ENCODE measurements around the gene YEATS2.

The YEATS2 gene

GRCh38 chr3:183764847-183765731, 67.5 kb downstream of the YEATS2 start:
- TF ChIP-seq REST (IDR thresholded peaks at IDR 0.05; ENCODE audit: insufficient read depth in 1 of 2, low read depth in 2 of 2, low read length in 2 of 2), result no peak
- no peak for TF ChIP-seq FOXP2 (optimal IDR thresholded peaks at IDR 0.05; ENCODE audit: borderline replicate concordance, extremely low read depth, extremely low read length, insufficient read depth)
- TF ChIP-seq POLR2AphosphoS5 (IDR thresholded peaks at IDR 0.05; ENCODE audit: low read depth, low read length), result no peak
- no peak for TF ChIP-seq SIN3A (IDR thresholded peaks at IDR 0.05; ENCODE audit: borderline replicate concordance, insufficient read depth, low read length)
- no peak for TF ChIP-seq TAF1 (IDR thresholded peaks at IDR 0.05; ENCODE audit: borderline replicate concordance, insufficient read depth, low read length)

DNA sequence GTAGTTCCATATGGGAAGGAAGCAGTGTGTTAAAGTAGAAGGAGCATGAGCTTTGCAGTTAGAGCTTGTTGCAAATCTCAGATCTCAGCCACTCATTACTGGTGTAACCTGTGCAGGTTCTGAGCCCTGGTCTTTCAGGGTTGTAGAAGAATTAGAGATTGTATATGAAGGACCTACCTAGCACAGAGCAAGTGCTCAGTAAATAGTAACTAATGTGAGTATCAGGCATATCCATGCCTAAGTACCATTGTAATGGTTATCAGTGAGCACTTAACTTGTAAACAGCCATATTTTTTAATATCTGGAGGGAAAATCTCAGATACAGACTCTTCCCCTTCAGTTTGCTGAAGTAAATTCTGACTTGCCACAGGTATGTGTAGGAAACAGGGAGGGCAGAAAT, 68.5 kb downstream of the YEATS2 start:
- TF ChIP-seq POLR2AphosphoS5 (IDR thresholded peaks at IDR 0.05; ENCODE audit: low read depth, low read length), result no peak

DNA sequence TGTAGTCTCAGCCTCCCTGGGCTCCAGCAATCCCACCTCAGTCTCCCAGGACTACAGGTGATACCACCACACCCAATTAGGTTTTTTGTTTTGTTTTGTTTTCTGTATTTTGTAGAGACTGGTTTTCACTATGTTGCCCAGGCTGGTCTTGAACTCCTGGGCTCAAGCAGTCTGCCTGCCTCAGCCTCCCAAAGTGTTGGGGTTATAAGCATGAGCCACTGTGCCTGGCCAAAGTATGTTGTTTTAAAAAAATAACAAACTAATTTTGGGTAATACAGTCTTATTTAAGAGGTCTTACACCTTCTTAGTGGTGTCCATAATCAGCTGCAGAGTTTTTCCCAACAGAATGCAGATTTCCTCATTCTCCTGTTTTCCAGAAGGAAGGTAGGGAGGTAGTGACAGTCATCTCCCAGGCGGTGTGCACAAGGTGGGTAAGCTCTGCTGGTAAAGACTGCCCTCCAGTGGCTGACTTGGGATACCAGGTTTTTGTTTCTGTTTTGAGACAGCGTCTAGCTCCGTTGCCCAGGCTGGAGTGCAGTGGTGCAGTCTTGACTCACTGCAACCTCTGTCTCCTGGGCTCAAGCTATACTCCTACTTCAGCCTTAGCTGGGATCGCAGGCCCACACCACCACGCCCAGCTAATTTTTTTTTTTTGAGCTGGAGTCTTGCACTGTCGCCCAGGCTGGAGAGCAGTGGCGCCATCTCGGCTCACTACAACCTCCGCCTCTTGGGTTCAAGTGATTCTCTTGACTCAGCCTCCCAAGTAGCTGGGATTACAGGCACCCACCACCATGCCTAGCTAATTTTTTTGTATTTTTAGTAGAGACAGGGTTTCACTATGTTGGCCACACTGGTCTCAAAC, 69.4 kb downstream of the YEATS2 start:
- TF ChIP-seq POLR2AphosphoS5 (IDR thresholded peaks at IDR 0.05; ENCODE audit: low read depth, low read length) (no peak), FOXP2 (optimal IDR thresholded peaks at IDR 0.05; ENCODE audit: borderline replicate concordance, extremely low read depth, extremely low read length, insufficient read depth) (no peak)

DNA sequence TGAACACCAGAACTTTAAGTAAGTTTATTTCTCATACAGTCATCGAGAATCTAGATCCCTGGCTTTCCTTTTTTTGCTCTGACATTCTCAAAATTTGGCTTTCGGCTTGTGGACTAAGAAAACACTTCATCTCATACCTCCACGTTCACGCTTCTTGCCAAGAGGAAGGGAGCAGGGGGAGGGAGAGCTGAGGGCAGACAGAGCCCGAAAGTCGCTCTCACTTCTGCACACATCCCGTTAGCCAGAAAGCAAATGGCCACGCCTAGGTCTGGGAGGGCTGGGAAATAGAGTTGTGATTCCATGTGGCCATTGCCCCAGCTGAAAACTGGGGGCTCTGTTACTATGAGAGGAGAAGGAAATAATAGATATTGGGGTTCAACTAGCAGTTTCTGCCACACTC, 70.5 kb downstream of the YEATS2 start:
- TF ChIP-seq FOXP2 (optimal IDR thresholded peaks at IDR 0.05; ENCODE audit: borderline replicate concordance, extremely low read depth, extremely low read length, insufficient read depth) (no peak), POLR2AphosphoS5 (IDR thresholded peaks at IDR 0.05; ENCODE audit: low read depth, low read length) (no peak), REST (IDR thresholded peaks at IDR 0.05; ENCODE audit: insufficient read depth in 1 of 2, low read depth in 2 of 2, low read length in 2 of 2) (no peak), TAF1 (IDR thresholded peaks at IDR 0.05; ENCODE audit: borderline replicate concordance, insufficient read depth, low read length) (no peak), SIN3A (IDR thresholded peaks at IDR 0.05; ENCODE audit: borderline replicate concordance, insufficient read depth, low read length) (no peak)

GRCh38 chr3:183769453-183769852, 71.9 kb downstream of the YEATS2 start:
- no peak for TF ChIP-seq SIN3A (IDR thresholded peaks at IDR 0.05; ENCODE audit: borderline replicate concordance, insufficient read depth, low read length)
- TF ChIP-seq REST (IDR thresholded peaks at IDR 0.05; ENCODE audit: insufficient read depth in 1 of 2, low read depth in 2 of 2, low read length in 2 of 2), result no peak
- no peak for TF ChIP-seq FOXP2 (optimal IDR thresholded peaks at IDR 0.05; ENCODE audit: borderline replicate concordance, extremely low read depth, extremely low read length, insufficient read depth)
- TF ChIP-seq POLR2AphosphoS5 (IDR thresholded peaks at IDR 0.05; ENCODE audit: low read depth, low read length), result no peak
- TF ChIP-seq TAF1 (IDR thresholded peaks at IDR 0.05; ENCODE audit: borderline replicate concordance, insufficient read depth, low read length), result no peak

DNA sequence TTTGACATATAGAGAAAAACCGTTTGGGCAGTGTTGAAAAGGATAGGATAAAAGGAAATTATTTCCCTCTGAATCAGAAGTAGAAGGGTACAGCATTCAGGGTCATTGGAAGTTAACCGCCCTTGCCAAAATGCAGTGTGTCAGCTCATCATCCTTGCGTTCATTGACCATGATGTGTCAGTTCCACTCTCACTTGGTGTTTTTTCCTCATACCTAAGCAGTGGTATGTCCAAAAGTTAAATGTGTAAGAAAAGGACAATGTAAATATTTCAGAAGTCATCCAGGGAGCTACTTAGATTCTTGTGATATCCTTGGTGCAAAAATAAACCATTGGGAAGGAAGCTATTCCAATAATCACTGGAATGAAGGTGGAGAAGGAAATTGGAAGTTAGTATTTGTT, 77.0 kb downstream of the YEATS2 start:
- TF ChIP-seq POLR2AphosphoS5 (IDR thresholded peaks at IDR 0.05; ENCODE audit: low read depth, low read length) (no peak), FOXP2 (optimal IDR thresholded peaks at IDR 0.05; ENCODE audit: borderline replicate concordance, extremely low read depth, extremely low read length, insufficient read depth) (no peak), SIN3A (IDR thresholded peaks at IDR 0.05; ENCODE audit: borderline replicate concordance, insufficient read depth, low read length) (no peak), TAF1 (IDR thresholded peaks at IDR 0.05; ENCODE audit: borderline replicate concordance, insufficient read depth, low read length) (no peak), REST (IDR thresholded peaks at IDR 0.05; ENCODE audit: insufficient read depth in 1 of 2, low read depth in 2 of 2, low read length in 2 of 2) (no peak)

All from PFSK-1 (cell line).